ENCODE measurements around the gene MAGI2. TPM values are rescaled to one million over a fixed set of nuclear protein-coding genes. Genes with fewer than 3 reads are reported as not detected.

MAGI2 gene
- total and polyA plus RNA-seq, 2 experiments from 2014 or later = 10.4 to 26.4 TPM

DNA sequence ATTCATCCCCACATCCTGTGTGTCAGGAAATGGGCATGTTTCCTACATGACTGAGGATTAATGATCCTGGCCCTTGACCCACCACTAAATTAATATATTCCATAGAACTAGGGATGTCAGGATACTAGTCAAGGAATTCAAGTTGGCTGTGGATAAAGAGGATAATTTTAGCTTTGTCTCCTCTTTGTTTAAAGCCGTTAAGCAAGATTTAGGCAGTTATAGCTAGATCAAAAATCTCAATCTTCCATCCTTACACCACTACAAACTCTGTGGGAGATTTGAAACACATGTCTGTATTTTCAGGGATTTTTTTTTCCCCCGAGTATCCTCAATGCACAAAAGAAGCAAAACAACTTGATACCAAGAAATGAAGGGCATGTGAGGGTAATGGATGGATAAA lies 417.1 kb downstream of the MAGI2 start:
- TF ChIP-seq STAT1 (IDR thresholded peaks at IDR 0.05; ENCODE audit: unreplicated experiment) = no peak
- TF ChIP-seq, protein P1, sequence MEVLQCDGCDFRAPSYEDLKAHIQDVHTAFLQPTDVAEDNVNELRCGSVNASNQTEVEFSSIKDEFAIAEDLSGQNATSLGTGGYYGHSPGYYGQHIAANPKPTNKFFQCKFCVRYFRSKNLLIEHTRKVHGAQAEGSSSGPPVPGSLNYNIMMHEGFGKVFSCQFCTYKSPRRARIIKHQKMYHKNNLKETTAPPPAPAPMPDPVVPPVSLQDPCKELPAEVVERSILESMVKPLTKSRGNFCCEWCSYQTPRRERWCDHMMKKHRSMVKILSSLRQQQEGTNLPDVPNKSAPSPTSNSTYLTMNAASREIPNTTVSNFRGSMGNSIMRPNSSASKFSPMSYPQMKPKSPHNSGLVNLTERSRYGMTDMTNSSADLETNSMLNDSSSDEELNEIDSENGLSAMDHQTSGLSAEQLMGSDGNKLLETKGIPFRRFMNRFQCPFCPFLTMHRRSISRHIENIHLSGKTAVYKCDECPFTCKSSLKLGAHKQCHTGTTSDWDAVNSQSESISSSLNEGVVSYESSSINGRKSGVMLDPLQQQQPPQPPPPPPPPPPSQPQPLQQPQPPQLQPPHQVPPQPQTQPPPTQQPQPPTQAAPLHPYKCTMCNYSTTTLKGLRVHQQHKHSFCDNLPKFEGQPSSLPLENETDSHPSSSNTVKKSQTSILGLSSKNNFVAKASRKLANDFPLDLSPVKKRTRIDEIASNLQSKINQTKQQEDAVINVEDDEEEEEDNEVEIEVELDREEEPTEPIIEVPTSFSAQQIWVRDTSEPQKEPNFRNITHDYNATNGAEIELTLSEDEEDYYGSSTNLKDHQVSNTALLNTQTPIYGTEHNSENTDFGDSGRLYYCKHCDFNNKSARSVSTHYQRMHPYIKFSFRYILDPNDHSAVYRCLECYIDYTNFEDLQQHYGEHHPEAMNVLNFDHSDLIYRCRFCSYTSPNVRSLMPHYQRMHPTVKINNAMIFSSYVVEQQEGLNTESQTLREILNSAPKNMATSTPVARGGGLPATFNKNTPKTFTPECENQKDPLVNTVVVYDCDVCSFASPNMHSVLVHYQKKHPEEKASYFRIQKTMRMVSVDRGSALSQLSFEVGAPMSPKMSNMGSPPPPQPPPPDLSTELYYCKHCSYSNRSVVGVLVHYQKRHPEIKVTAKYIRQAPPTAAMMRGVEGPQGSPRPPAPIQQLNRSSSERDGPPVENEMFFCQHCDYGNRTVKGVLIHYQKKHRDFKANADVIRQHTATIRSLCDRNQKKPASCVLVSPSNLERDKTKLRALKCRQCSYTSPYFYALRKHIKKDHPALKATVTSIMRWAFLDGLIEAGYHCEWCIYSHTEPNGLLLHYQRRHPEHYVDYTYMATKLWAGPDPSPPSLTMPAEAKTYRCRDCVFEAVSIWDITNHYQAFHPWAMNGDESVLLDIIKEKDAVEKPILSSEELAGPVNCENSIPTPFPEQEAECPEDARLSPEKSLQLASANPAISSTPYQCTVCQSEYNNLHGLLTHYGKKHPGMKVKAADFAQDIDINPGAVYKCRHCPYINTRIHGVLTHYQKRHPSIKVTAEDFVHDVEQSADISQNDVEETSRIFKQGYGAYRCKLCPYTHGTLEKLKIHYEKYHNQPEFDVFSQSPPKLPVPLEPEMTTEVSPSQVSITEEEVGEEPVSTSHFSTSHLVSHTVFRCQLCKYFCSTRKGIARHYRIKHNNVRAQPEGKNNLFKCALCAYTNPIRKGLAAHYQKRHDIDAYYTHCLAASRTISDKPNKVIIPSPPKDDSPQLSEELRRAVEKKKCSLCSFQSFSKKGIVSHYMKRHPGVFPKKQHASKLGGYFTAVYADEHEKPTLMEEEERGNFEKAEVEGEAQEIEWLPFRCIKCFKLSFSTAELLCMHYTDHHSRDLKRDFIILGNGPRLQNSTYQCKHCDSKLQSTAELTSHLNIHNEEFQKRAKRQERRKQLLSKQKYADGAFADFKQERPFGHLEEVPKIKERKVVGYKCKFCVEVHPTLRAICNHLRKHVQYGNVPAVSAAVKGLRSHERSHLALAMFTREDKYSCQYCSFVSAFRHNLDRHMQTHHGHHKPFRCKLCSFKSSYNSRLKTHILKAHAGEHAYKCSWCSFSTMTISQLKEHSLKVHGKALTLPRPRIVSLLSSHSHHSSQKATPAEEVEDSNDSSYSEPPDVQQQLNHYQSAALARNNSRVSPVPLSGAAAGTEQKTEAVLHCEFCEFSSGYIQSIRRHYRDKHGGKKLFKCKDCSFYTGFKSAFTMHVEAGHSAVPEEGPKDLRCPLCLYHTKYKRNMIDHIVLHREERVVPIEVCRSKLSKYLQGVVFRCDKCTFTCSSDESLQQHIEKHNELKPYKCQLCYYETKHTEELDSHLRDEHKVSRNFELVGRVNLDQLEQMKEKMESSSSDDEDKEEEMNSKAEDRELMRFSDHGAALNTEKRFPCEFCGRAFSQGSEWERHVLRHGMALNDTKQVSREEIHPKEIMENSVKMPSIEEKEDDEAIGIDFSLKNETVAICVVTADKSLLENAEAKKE (CRISPR knock-in tag; IDR thresholded peaks at IDR 0.05) = no peak
- H3K4me3 ChIP-seq = no peak overlapping the region
- Mint-ChIP-seq H3K9me3 (no peaks in the 10 kb centered on the region), H3K27me3 (ENCODE audit: insufficient read depth, low read depth, poor library complexity) (no peaks in the 10 kb centered on the region), H3K36me3 (ENCODE audit: low read depth) (no peaks in the 10 kb centered on the region), H3K27ac (no peak overlapping the region), H3K4me3 (no peak overlapping the region), H3K4me1 (no peaks in the 10 kb centered on the region)
- H4K20me1 ChIP-seq (replicated peaks; ENCODE audit: insufficient read depth) = no peaks in the 10 kb centered on the region
- no peaks in the 10 kb centered on the region for H3F3A ChIP-seq (replicated peaks; ENCODE audit: low read depth)
- no peak overlapping the region for H3K4me2 ChIP-seq
- ATAC-seq = no peak
- no peak overlapping the region for H2AFZ ChIP-seq
- no peaks in the 10 kb centered on the region for H3K79me2 ChIP-seq (replicated peaks; ENCODE audit: insufficient read depth)
- no peaks in the 10 kb centered on the region for H3K4me1 ChIP-seq (ENCODE audit: insufficient read depth)
- DNase-seq (ENCODE audit: low spot score) = no peak
- no peaks in the 10 kb centered on the region for H3K9me2 ChIP-seq (ENCODE audit: insufficient read depth)
- no peaks in the 10 kb centered on the region for H3K27me3 ChIP-seq (ENCODE audit: insufficient read depth)
- no peak overlapping the region for H3K27ac ChIP-seq (ENCODE audit: low read depth)
- no peaks in the 10 kb centered on the region for H3K36me3 ChIP-seq (ENCODE audit: insufficient read depth)

DNA sequence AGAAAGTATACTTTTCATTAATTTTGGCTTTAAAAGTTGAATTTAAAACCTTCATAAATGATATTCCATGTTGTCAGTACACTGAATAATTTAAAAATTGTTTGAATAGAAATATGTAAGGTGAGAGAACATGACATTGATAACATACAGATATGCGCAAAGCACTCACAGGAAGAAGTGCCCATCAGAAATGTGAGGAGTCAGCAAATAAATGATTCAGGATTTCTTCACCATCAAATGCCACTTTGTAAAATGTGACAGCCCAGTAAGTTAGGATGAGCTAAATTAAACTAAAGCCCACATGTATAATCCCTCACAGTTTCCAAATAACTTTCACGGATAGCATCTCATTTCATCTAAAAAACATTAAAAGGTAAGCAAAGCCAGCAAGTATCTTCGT lies 417.6 kb downstream of the MAGI2 start:
- Histone ChIP-seq H3F3A (replicated peaks; ENCODE audit: low read depth) (no peaks in the 10 kb centered on the region), H4K20me1 (replicated peaks; ENCODE audit: insufficient read depth) (no peaks in the 10 kb centered on the region), H3K27me3 (ENCODE audit: insufficient read depth) (no peaks in the 10 kb centered on the region), H3K9me2 (ENCODE audit: insufficient read depth) (no peaks in the 10 kb centered on the region), H3K79me2 (replicated peaks; ENCODE audit: insufficient read depth) (no peaks in the 10 kb centered on the region), H3K4me1 (ENCODE audit: insufficient read depth) (no peaks in the 10 kb centered on the region), H3K36me3 (ENCODE audit: insufficient read depth) (no peaks in the 10 kb centered on the region), H2AFZ (no peak overlapping the region), H3K4me3 (no peak overlapping the region), H3K27ac (ENCODE audit: low read depth) (no peak overlapping the region), H3K4me2 (no peak overlapping the region)
- Mint-ChIP-seq H3K27me3 (ENCODE audit: insufficient read depth, low read depth, poor library complexity) (no peaks in the 10 kb centered on the region), H3K9me3 (no peaks in the 10 kb centered on the region), H3K4me3 (no peak overlapping the region), H3K27ac (peak overlapping the region; percentile 16; the same call in 1 of the 2 replicates), H3K4me1 (no peaks in the 10 kb centered on the region), H3K36me3 (ENCODE audit: low read depth) (no peaks in the 10 kb centered on the region)
- no peak for DNase-seq (ENCODE audit: low spot score)
- no peak for ATAC-seq
- TF ChIP-seq CREB1 (CRISPR knock-in tag; IDR thresholded peaks at IDR 0.05; ENCODE audit: low read depth) (no peak), POLR2AphosphoS5 (IDR thresholded peaks at IDR 0.05; ENCODE audit: low read depth) (no peak), JUNB (IDR thresholded peaks at IDR 0.05; ENCODE audit: unreplicated experiment) (no peak), EZH2 (IDR thresholded peaks at IDR 0.05; ENCODE audit: low read depth, unreplicated experiment) (no peak), ZNF114 (CRISPR knock-in tag; IDR thresholded peaks at IDR 0.05) (no peak), NANOG (IDR thresholded peaks at IDR 0.05; ENCODE audit: borderline replicate concordance) (no peak), ZNF331 (CRISPR knock-in tag; IDR thresholded peaks at IDR 0.05; ENCODE audit: low read depth) (no peak), STAT1 (IDR thresholded peaks at IDR 0.05; ENCODE audit: unreplicated experiment) (no peak), ETS1 (IDR thresholded peaks at IDR 0.05) (no peak)
- TF ChIP-seq, protein P2, sequence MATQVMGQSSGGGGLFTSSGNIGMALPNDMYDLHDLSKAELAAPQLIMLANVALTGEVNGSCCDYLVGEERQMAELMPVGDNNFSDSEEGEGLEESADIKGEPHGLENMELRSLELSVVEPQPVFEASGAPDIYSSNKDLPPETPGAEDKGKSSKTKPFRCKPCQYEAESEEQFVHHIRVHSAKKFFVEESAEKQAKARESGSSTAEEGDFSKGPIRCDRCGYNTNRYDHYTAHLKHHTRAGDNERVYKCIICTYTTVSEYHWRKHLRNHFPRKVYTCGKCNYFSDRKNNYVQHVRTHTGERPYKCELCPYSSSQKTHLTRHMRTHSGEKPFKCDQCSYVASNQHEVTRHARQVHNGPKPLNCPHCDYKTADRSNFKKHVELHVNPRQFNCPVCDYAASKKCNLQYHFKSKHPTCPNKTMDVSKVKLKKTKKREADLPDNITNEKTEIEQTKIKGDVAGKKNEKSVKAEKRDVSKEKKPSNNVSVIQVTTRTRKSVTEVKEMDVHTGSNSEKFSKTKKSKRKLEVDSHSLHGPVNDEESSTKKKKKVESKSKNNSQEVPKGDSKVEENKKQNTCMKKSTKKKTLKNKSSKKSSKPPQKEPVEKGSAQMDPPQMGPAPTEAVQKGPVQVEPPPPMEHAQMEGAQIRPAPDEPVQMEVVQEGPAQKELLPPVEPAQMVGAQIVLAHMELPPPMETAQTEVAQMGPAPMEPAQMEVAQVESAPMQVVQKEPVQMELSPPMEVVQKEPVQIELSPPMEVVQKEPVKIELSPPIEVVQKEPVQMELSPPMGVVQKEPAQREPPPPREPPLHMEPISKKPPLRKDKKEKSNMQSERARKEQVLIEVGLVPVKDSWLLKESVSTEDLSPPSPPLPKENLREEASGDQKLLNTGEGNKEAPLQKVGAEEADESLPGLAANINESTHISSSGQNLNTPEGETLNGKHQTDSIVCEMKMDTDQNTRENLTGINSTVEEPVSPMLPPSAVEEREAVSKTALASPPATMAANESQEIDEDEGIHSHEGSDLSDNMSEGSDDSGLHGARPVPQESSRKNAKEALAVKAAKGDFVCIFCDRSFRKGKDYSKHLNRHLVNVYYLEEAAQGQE (IDR thresholded peaks at IDR 0.05; ENCODE audit: unreplicated experiment) = no peak
